ENCODE measurements around the gene RAB18. TPM values are rescaled to one million over a fixed set of nuclear protein-coding genes. Genes with fewer than 3 reads are reported as not detected.

RAB18 gene
- total and polyA plus RNA-seq, 9 of the 15 experiments (the other 6 are each of a cell fraction or from before 2014, with no cell fraction given): 10.5 to 46.3 (median 32.5) TPM

GRCh38 chr10:27561334-27561733 lies 57.2 kb downstream of the RAB18 start:
- DNase-seq (ENCODE audit: extremely low read depth in 1 of 4, low spot score in 3 of 4) (no peak), ATAC-seq (no peak), FAIRE-seq (no peak)
- in situ Hi-C loops (cut with MboI): loop anchor here (25.0 kb wide), 1 partner anchor 626 kb away; no protein-coding TSS in a partner anchor
- Histone ChIP-seq H3K9ac (ENCODE audit: insufficient read depth in 1 of 2, low read depth in 2 of 2, low read length in 2 of 2) (no peak overlapping the region), H3K4me3 (no peak overlapping the region), H3K79me2 (ENCODE audit: control insufficient read depth, insufficient read depth, low read length) (no peaks in the 10 kb centered on the region), H3K9me1 (ENCODE audit: control insufficient read depth, insufficient read depth, low read length) (no peaks in the 10 kb centered on the region), H3K36me3 (ENCODE audit: control insufficient read depth, insufficient read depth, low read length) (no peaks in the 10 kb centered on the region), H3K27ac (ENCODE audit: extremely low read depth, low read depth, low read length) (no peak overlapping the region), H2AFZ (ENCODE audit: low read depth, low read length) (no peak overlapping the region), H3K9me3 (replicated peaks; ENCODE audit: control insufficient read depth, insufficient read depth, low read depth, low read length) (no peaks in the 10 kb centered on the region), H3K4me1 (replicated peaks in 1 of 2; ENCODE audit: control insufficient read depth in 2 of 2, insufficient read depth in 2 of 2, low read length in 2 of 2) (no peaks in the 10 kb centered on the region), H3K27me3 (ENCODE audit: control insufficient read depth in 2 of 2, insufficient read depth in 2 of 2, low read length in 2 of 2) (no peaks in the 10 kb centered on the region; a peak in 1 of 5 replicates), H4K20me1 (replicated peaks; ENCODE audit: control insufficient read depth, insufficient read depth, low read length) (no peaks in the 10 kb centered on the region), H3K4me2 (ENCODE audit: insufficient read depth, low read length) (no peak overlapping the region)
- WGBS (ENCODE audit: insufficient coverage, low coverage, missing lambda C conversion rate): 0% methylated on average over 2 of the region's 2 CpGs
- intact Hi-C loops (cut with micrococcal nuclease): no loop called here
- no TSS peak for BruUV-seq (replicated peaks)
- TF ChIP-seq TGIF2 (CRISPR knock-in tag; IDR thresholded peaks at IDR 0.05): no peak
- TF ChIP-seq ETV5 (CRISPR knock-in tag; IDR thresholded peaks at IDR 0.05; ENCODE audit: low read depth): no peak
- ChIA-PET CTCF (ENCODE audit: low intra/inter-chr PET ratio) (no interaction called here), POLR2A (no interaction called here)

DNA sequence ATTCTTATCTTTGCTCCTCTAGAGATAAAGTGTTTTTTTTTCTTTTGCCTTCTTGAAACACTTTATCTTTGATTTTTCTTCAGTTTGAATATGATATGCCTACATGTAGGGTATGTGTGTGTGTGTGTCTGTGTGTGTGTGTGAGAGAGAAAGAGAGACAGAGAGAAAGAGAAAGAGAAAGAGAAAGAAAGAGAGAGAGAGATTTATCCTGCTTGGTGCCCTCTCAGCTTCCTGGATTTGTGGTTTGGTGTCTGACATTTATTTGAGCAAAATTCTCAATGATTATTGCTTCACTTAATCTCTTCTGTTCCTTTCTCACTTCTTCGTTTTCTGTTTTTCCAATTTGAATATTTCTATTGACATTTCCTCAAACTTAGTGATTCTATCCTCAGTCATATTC lies 60.3 kb downstream of the RAB18 start:
- H3K9me3 ChIP-seq (replicated peaks; ENCODE audit: control insufficient read depth, insufficient read depth, low read depth, low read length): no peaks in the 10 kb centered on the region
- no peaks in the 10 kb centered on the region for H3K36me3 ChIP-seq (ENCODE audit: control insufficient read depth, insufficient read depth, low read length)
- H3K27ac ChIP-seq (ENCODE audit: extremely low read depth, low read depth, low read length): no peak overlapping the region
- ChIA-PET CTCF (ENCODE audit: low intra/inter-chr PET ratio) (no interaction called here), POLR2A (no interaction called here)
- DNase-seq (ENCODE audit: extremely low read depth in 1 of 4, low spot score in 3 of 4): no peak
- H3K4me2 ChIP-seq (ENCODE audit: insufficient read depth, low read length): no peak overlapping the region
- H3K9me1 ChIP-seq (ENCODE audit: control insufficient read depth, insufficient read depth, low read length): no peaks in the 10 kb centered on the region
- H3K27me3 ChIP-seq (ENCODE audit: control insufficient read depth in 2 of 2, insufficient read depth in 2 of 2, low read length in 2 of 2): no peaks in the 10 kb centered on the region; a peak in 1 of 5 replicates
- H2AFZ ChIP-seq (ENCODE audit: low read depth, low read length): no peak overlapping the region
- H3K4me3 ChIP-seq: no peak overlapping the region
- in situ Hi-C loops (cut with MboI): loop anchor here (25.0 kb wide), 1 partner anchor 623 kb away; no protein-coding TSS in a partner anchor
- no peaks in the 10 kb centered on the region for H3K79me2 ChIP-seq (ENCODE audit: control insufficient read depth, insufficient read depth, low read length)
- ATAC-seq: no peak
- peak; percentile 19 for FAIRE-seq
- no TSS peak for BruUV-seq (replicated peaks)
- no peak overlapping the region for H3K9ac ChIP-seq (ENCODE audit: insufficient read depth in 1 of 2, low read depth in 2 of 2, low read length in 2 of 2)
- H4K20me1 ChIP-seq (replicated peaks; ENCODE audit: control insufficient read depth, insufficient read depth, low read length): no peaks in the 10 kb centered on the region
- 0% methylated on average over 1 of the region's 1 CpG for WGBS (ENCODE audit: insufficient coverage, low coverage, missing lambda C conversion rate)
- H3K4me1 ChIP-seq (replicated peaks in 1 of 2; ENCODE audit: control insufficient read depth in 2 of 2, insufficient read depth in 2 of 2, low read length in 2 of 2): no peaks in the 10 kb centered on the region
- intact Hi-C loops (cut with micrococcal nuclease): no loop called here
- no peak for TF ChIP-seq BRD4 (IDR thresholded peaks at IDR 0.05)
- TF ChIP-seq POLR2AphosphoS5 (IDR thresholded peaks at IDR 0.05; ENCODE audit: control insufficient read depth, insufficient read depth, low read depth, low read length): no peak
- TF ChIP-seq NFRKB (IDR thresholded peaks at IDR 0.05; ENCODE audit: low read depth): no peak
- no peak for TF ChIP-seq TGIF2 (CRISPR knock-in tag; IDR thresholded peaks at IDR 0.05)
- no peak for TF ChIP-seq ZZZ3 (IDR thresholded peaks at IDR 0.05)
- TF ChIP-seq TAF15 (IDR thresholded peaks at IDR 0.05; ENCODE audit: low read depth, low read length): no peak

All from K562 (cell line).